Cortex of kidney (tissue), 1 donor: Measurements from ENCODE around the gene AMIGO3.

Source experiments
- DNase-seq: peaks from one replicate; lab custom pipeline; 2025; lab: John Stamatoyannopoulos, UW

AMIGO3 gene

DNA sequence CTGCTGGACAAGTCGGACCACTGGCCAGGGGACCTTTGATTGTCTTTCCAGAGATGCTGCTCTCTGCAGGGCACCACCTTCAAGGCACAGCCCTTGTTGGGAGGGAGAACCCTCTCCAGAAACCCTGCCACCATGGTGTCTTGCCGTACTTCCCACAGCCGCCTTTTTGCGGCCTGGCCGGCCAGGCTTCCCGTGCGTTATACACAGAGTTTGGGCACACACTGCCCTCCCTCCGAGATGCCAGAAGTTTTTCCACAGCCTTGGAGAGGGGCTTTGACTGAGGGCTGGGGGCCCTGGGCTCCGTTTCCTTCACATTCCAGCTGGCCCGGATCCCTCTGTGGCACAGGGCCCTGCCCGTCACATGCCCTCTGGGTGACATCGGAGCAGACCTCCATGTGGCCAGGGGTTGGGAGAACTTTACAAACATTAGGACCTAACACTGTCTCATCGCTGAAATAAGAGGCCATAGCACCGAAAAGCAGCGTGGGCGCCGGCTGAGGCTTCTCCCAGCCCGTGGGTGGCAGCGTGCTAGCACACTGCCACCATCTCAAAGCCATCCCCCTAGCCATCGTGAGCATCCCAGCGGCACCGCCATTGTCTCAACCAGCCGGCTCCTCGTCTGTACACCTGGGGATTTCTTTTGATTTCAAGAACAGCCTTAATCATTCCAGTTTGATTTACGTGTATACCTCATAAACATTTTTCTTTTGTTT, 51.6 kb downstream of the AMIGO3 start:
- no peak for DNase-seq
